GM23248 (cell line): ENCODE measurements around the gene ZNF215. TPM values are rescaled to one million over a fixed set of nuclear protein-coding genes. Genes with fewer than 3 reads are reported as not detected.

ENCODE experiments used
- DNase-seq: peaks from one replicate; pipeline ENCODE4 v3.0.0-alpha.2; 2015
- H2AFZ ChIP-seq: fragments of 200-600 bp; sonication (generic); 2 replicates; pipeline ENCODE4 v1.6.1; 2016; ENCODE audit warnings: antibody characterized with exemption
- H3F3A ChIP-seq: fragments of 200-600 bp; sonication (generic); 2 replicates; pipeline ENCODE4 v1.6.1; 2016; ENCODE audit warnings: mild to moderate bottlenecking, antibody characterized with exemption, mixed run types; ENCODE audit not compliant: insufficient read depth
- H3K27ac ChIP-seq: fragments of 200-600 bp; sonication (generic); 2 replicates; pipeline ENCODE4 v1.5.1; 2016; ENCODE audit warnings: mild to moderate bottlenecking
- H3K27me3 ChIP-seq: fragments of 200-600 bp; sonication (generic); replicated peaks from 2 replicates; pipeline ENCODE4 v1.6.1; 2016; ENCODE audit warnings: mild to moderate bottlenecking; ENCODE audit not compliant: insufficient read depth
- H3K36me3 ChIP-seq: fragments of 200-600 bp; sonication (generic); 2 replicates; pipeline ENCODE4 v1.6.1; 2016; ENCODE audit warnings: low read depth, mild to moderate bottlenecking
- H3K4me1 ChIP-seq: fragments of 200-600 bp; sonication (generic); 2 replicates; pipeline ENCODE4 v1.6.1; 2016; ENCODE audit warnings: mild to moderate bottlenecking; ENCODE audit not compliant: insufficient read depth
- H3K4me2 ChIP-seq: fragments of 200-600 bp; sonication (generic); one replicate; pipeline ENCODE4 v1.6.1; 2016; ENCODE audit warnings: mild to moderate bottlenecking; ENCODE audit not compliant: unreplicated experiment
- H3K4me3 ChIP-seq: fragments of 200-600 bp; sonication (generic); 2 replicates; pipeline ENCODE4 v1.5.1; 2016; ENCODE audit warnings: mild to moderate bottlenecking
- H3K79me2 ChIP-seq: fragments of 200-600 bp; sonication (generic); 2 replicates; pipeline ENCODE4 v1.6.1; 2016; ENCODE audit warnings: mild to moderate bottlenecking; ENCODE audit not compliant: insufficient read depth
- H3K9ac ChIP-seq: fragments of 200-600 bp; sonication (generic); 2 replicates; pipeline ENCODE4 v1.6.1; 2016; ENCODE audit warnings: mild to moderate bottlenecking
- H3K9me2 ChIP-seq: fragments of 200-600 bp; sonication (generic); 2 replicates; pipeline ENCODE4 v1.6.1; 2016; ENCODE audit warnings: mixed run types, mild to moderate bottlenecking, moderate library complexity; ENCODE audit not compliant: insufficient read depth
- H3K9me3 ChIP-seq: fragments of 200-600 bp; sonication (generic); one replicate; pipeline ENCODE4 v1.6.1; 2017; ENCODE audit warnings: low read depth
- H4K20me1 ChIP-seq: fragments of 200-600 bp; sonication (generic); 2 replicates; pipeline ENCODE4 v1.6.0; 2016; ENCODE audit not compliant: insufficient read depth
- EZH2 ChIP-seq: fragments of 200-600 bp; sonication (generic); IDR thresholded peaks from 2 replicates; pipeline ENCODE4 v1.6.1; 2018; ENCODE audit warnings: antibody characterized with exemption, mild to moderate bottlenecking; ENCODE audit not compliant: insufficient read depth, poor library complexity, severe bottlenecking
- EZH2phosphoT487 ChIP-seq: fragments of 200-600 bp; sonication (generic); IDR thresholded peaks from 2 replicates; pipeline ENCODE4 v1.6.1; 2018; ENCODE audit warnings: antibody characterized with exemption, moderate library complexity, mild to moderate bottlenecking, low read depth; ENCODE audit not compliant: insufficient read depth
- WGBS, 2 experiments: methylation state at CpG; one replicate each; pipeline ENCODE4 v1.1.6; 2015 to 2017; ENCODE audit warnings: low lambda C conversion rate in 2 of 2, low coverage in 1 of 2; ENCODE audit errors: missing lambda C conversion rate in 2 of 2; 5-methylcytosine and 5-hydroxymethylcytosine counted together
- in situ Hi-C: fragments of 300-500 bp; cut with MboI; formaldehyde crosslinking; loops from 2 replicates; pipeline ENCODE4 v1.15.0; 2020
- polyA plus RNA-seq: library from polyadenylated mRNA; unstranded; fragments of >200 nt; fragmentation: Nextera tagmentation; extraction: Ambion mirVana; gene quantifications from 2 replicates; pipeline ENCODE4 v1.2.1, GENCODE V29; 2016
- total RNA-seq: library from RNA; depleted of rRNA; stranded (reverse); fragments of >200 nt; shearing (Covaris generic); gene quantifications from 2 replicates; pipeline ENCODE4 v1.2.3, GENCODE V29; 2014

Gene ZNF215
- total and polyA plus RNA-seq, 2 experiments from 2014 or later = 4.9 to 5.4 TPM

DNA sequence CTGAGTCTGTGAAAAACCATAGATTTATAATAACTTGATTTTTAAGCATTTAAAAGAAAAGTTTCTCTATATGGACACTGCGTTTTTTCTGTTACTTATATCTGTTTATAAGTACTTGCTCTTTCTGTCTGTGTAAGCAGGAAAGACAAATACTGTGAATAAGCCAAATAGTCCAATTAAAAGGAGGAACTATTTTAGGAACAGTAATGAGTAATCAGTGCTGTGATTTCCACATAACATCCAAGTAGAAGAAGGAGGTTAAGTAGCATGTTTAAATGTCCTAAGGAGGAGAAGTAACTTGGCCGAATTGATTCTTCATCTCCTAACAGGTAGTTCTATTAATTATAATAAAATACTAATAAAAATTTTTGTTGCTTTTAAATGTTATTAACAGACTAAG, 53.1 kb downstream of the ZNF215 start:
- H3K79me2 ChIP-seq = no peaks in the 10 kb centered on the region
- H3K36me3 ChIP-seq = no peaks in the 10 kb centered on the region
- no peak overlapping the region for H3K27ac ChIP-seq
- no peak overlapping the region for H3K9ac ChIP-seq
- H4K20me1 ChIP-seq = no peaks in the 10 kb centered on the region
- TF ChIP-seq EZH2 (no peak), EZH2phosphoT487 (no peak)
- H3K4me1 ChIP-seq = peaks cover 10% of the 10 kb centered on the region; the same call in 1 of the 2 replicates
- in situ Hi-C loops = no loop called here
- no peak overlapping the region for H2AFZ ChIP-seq
- peak; percentile 60 for DNase-seq
- H3F3A ChIP-seq = no peaks in the 10 kb centered on the region
- no peaks in the 10 kb centered on the region for H3K27me3 ChIP-seq
- WGBS, 2 experiments = 81 to 85% methylated on average over 2 of the region's 2 CpGs
- H3K9me3 ChIP-seq = no peaks in the 10 kb centered on the region
- H3K9me2 ChIP-seq = no peaks in the 10 kb centered on the region
- H3K4me2 ChIP-seq = no peak overlapping the region
- H3K4me3 ChIP-seq = no peak overlapping the region

GRCh38 chr11:6986487-6986886, 60.3 kb downstream of the ZNF215 start:
- Histone ChIP-seq H3K36me3 (no peaks in the 10 kb centered on the region), H3K4me2 (no peak overlapping the region), H3K27ac (no peak overlapping the region), H3K27me3 (no peaks in the 10 kb centered on the region), H4K20me1 (no peaks in the 10 kb centered on the region), H3K4me1 (peaks cover 9% of the 10 kb centered on the region), H3K4me3 (no peak overlapping the region), H3K9me3 (no peaks in the 10 kb centered on the region), H3F3A (peaks cover under 1% of the 10 kb centered on the region; the same call in 1 of the 2 replicates), H3K79me2 (no peaks in the 10 kb centered on the region), H3K9ac (no peak overlapping the region), H3K9me2 (no peaks in the 10 kb centered on the region), H2AFZ (no peak overlapping the region)
- in situ Hi-C loops = no loop called here
- WGBS, 2 experiments = 50 to 58% methylated on average over 1 of the region's 1 CpG
- DNase-seq = no peak
- TF ChIP-seq EZH2 (no peak), EZH2phosphoT487 (no peak)

- H3K9me2 ChIP-seq = no peaks in the 10 kb centered on the region
- DNase-seq = peak; percentile 51
- no peak overlapping the region for H3K27ac ChIP-seq
- H4K20me1 ChIP-seq = no peaks in the 10 kb centered on the region
- H3K27me3 ChIP-seq = no peaks in the 10 kb centered on the region
- in situ Hi-C loops = no loop called here
- no peaks in the 10 kb centered on the region for H3K9me3 ChIP-seq
- no peaks in the 10 kb centered on the region for H3K79me2 ChIP-seq
- no peak overlapping the region for H2AFZ ChIP-seq
- peaks cover 19% of the 10 kb centered on the region for H3F3A ChIP-seq
- TF ChIP-seq EZH2 (no peak), EZH2phosphoT487 (no peak)
- no peak overlapping the region for H3K9ac ChIP-seq
- H3K4me2 ChIP-seq = peak overlapping the region; percentile 1
- no peaks in the 10 kb centered on the region for H3K36me3 ChIP-seq
- H3K4me3 ChIP-seq = no peak overlapping the region
- peaks cover 26% of the 10 kb centered on the region for H3K4me1 ChIP-seq
Observed at GRCh38 chr11:6988506-6988905, 62.3 kb downstream of the ZNF215 start.

DNA sequence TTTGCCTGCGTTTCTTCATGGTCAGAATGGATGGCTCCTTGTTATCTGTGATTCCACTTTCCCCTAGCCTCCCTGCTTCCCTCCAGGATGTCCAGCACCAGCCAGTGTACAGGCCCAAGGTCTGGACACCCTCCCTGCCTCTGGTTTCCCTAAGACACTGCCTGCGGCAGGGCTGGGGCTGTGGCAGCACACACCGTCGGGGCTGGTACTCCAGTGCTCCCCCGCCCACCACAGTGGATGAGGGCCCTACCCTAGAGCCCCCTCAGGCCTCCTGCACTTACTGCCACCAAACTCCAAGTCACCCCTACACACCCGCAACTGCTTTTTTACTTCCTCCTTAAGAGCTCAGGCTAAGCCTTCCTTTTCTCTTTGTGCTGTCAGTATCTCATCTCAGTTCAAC, 65.0 kb downstream of the ZNF215 start:
- Histone ChIP-seq H3K4me2 (no peak overlapping the region), H3K9me2 (no peaks in the 10 kb centered on the region), H4K20me1 (no peaks in the 10 kb centered on the region), H3F3A (peaks cover 23% of the 10 kb centered on the region), H3K4me1 (peaks cover 29% of the 10 kb centered on the region), H3K27me3 (no peaks in the 10 kb centered on the region), H3K79me2 (no peaks in the 10 kb centered on the region), H3K36me3 (no peaks in the 10 kb centered on the region), H3K4me3 (no peak overlapping the region), H3K9me3 (no peaks in the 10 kb centered on the region), H2AFZ (no peak overlapping the region), H3K27ac (no peak overlapping the region), H3K9ac (no peak overlapping the region)
- WGBS, 2 experiments = 85 to 86% methylated on average over 5 to 6 of the region's 6 CpGs
- in situ Hi-C loops = no loop called here
- no peak for DNase-seq
- no peak for TF ChIP-seq EZH2
- no peak for TF ChIP-seq EZH2phosphoT487

- Histone ChIP-seq H4K20me1 (no peaks in the 10 kb centered on the region), H3F3A (peaks cover 23% of the 10 kb centered on the region), H3K4me3 (peak overlapping the region; percentile 53), H3K4me2 (peak overlapping the region; percentile 79), H3K79me2 (no peaks in the 10 kb centered on the region), H3K36me3 (no peaks in the 10 kb centered on the region), H3K9me2 (no peaks in the 10 kb centered on the region), H3K27ac (peak overlapping the region; percentile 79), H3K27me3 (no peaks in the 10 kb centered on the region), H3K9me3 (no peaks in the 10 kb centered on the region), H2AFZ (peak overlapping the region; percentile 44; the same call in 1 of the 2 replicates), H3K9ac (peak overlapping the region; percentile 45), H3K4me1 (peaks cover 29% of the 10 kb centered on the region)
- DNase-seq = peak; percentile 47
- no peak for TF ChIP-seq EZH2
- TF ChIP-seq EZH2phosphoT487 = no peak
- in situ Hi-C loops = no loop called here
- WGBS, 2 experiments = 67 to 68% methylated on average over 2 of the region's 2 CpGs
Observed at GRCh38 chr11:6992026-6992425, 65.8 kb downstream of the ZNF215 start.
